GM23248 (cell line): ENCODE measurements around the gene ABLIM2. TPM values are rescaled to one million over a fixed set of nuclear protein-coding genes. Genes with fewer than 3 reads are reported as not detected.

Source experiments
- DNase-seq: peaks from one replicate; pipeline ENCODE4 v3.0.0-alpha.2; 2015
- H2AFZ ChIP-seq: fragments of 200-600 bp; sonication (generic); 2 replicates; pipeline ENCODE4 v1.6.1; 2016; ENCODE audit warnings: antibody characterized with exemption
- H3F3A ChIP-seq: fragments of 200-600 bp; sonication (generic); 2 replicates; pipeline ENCODE4 v1.6.1; 2016; ENCODE audit warnings: mild to moderate bottlenecking, antibody characterized with exemption, mixed run types; ENCODE audit not compliant: insufficient read depth
- H3K27ac ChIP-seq: fragments of 200-600 bp; sonication (generic); 2 replicates; pipeline ENCODE4 v1.5.1; 2016; ENCODE audit warnings: mild to moderate bottlenecking
- H3K27me3 ChIP-seq: fragments of 200-600 bp; sonication (generic); replicated peaks from 2 replicates; pipeline ENCODE4 v1.6.1; 2016; ENCODE audit warnings: mild to moderate bottlenecking; ENCODE audit not compliant: insufficient read depth
- H3K36me3 ChIP-seq: fragments of 200-600 bp; sonication (generic); 2 replicates; pipeline ENCODE4 v1.6.1; 2016; ENCODE audit warnings: low read depth, mild to moderate bottlenecking
- H3K4me1 ChIP-seq: fragments of 200-600 bp; sonication (generic); 2 replicates; pipeline ENCODE4 v1.6.1; 2016; ENCODE audit warnings: mild to moderate bottlenecking; ENCODE audit not compliant: insufficient read depth
- H3K4me2 ChIP-seq: fragments of 200-600 bp; sonication (generic); one replicate; pipeline ENCODE4 v1.6.1; 2016; ENCODE audit warnings: mild to moderate bottlenecking; ENCODE audit not compliant: unreplicated experiment
- H3K4me3 ChIP-seq: fragments of 200-600 bp; sonication (generic); 2 replicates; pipeline ENCODE4 v1.5.1; 2016; ENCODE audit warnings: mild to moderate bottlenecking
- H3K79me2 ChIP-seq: fragments of 200-600 bp; sonication (generic); 2 replicates; pipeline ENCODE4 v1.6.1; 2016; ENCODE audit warnings: mild to moderate bottlenecking; ENCODE audit not compliant: insufficient read depth
- H3K9ac ChIP-seq: fragments of 200-600 bp; sonication (generic); 2 replicates; pipeline ENCODE4 v1.6.1; 2016; ENCODE audit warnings: mild to moderate bottlenecking
- H3K9me2 ChIP-seq: fragments of 200-600 bp; sonication (generic); 2 replicates; pipeline ENCODE4 v1.6.1; 2016; ENCODE audit warnings: mixed run types, mild to moderate bottlenecking, moderate library complexity; ENCODE audit not compliant: insufficient read depth
- H3K9me3 ChIP-seq: fragments of 200-600 bp; sonication (generic); one replicate; pipeline ENCODE4 v1.6.1; 2017; ENCODE audit warnings: low read depth
- H4K20me1 ChIP-seq: fragments of 200-600 bp; sonication (generic); 2 replicates; pipeline ENCODE4 v1.6.0; 2016; ENCODE audit not compliant: insufficient read depth
- EZH2 ChIP-seq: fragments of 200-600 bp; sonication (generic); IDR thresholded peaks from 2 replicates; pipeline ENCODE4 v1.6.1; 2018; ENCODE audit warnings: antibody characterized with exemption, mild to moderate bottlenecking; ENCODE audit not compliant: insufficient read depth, poor library complexity, severe bottlenecking
- EZH2phosphoT487 ChIP-seq: fragments of 200-600 bp; sonication (generic); IDR thresholded peaks from 2 replicates; pipeline ENCODE4 v1.6.1; 2018; ENCODE audit warnings: antibody characterized with exemption, moderate library complexity, mild to moderate bottlenecking, low read depth; ENCODE audit not compliant: insufficient read depth
- WGBS, 2 experiments: methylation state at CpG; one replicate each; pipeline ENCODE4 v1.1.6; 2015 to 2017; ENCODE audit warnings: low lambda C conversion rate in 2 of 2, low coverage in 1 of 2; ENCODE audit errors: missing lambda C conversion rate in 2 of 2; 5-methylcytosine and 5-hydroxymethylcytosine counted together
- in situ Hi-C: fragments of 300-500 bp; cut with MboI; formaldehyde crosslinking; loops from 2 replicates; pipeline ENCODE4 v1.15.0; 2020
- polyA plus RNA-seq: library from polyadenylated mRNA; unstranded; fragments of >200 nt; fragmentation: Nextera tagmentation; extraction: Ambion mirVana; gene quantifications from 2 replicates; pipeline ENCODE4 v1.2.1, GENCODE V29; 2016
- total RNA-seq: library from RNA; depleted of rRNA; stranded (reverse); fragments of >200 nt; shearing (Covaris generic); gene quantifications from 2 replicates; pipeline ENCODE4 v1.2.3, GENCODE V29; 2014

The ABLIM2 gene
- total and polyA plus RNA-seq, 2 experiments from 2014 or later: not detected

DNA sequence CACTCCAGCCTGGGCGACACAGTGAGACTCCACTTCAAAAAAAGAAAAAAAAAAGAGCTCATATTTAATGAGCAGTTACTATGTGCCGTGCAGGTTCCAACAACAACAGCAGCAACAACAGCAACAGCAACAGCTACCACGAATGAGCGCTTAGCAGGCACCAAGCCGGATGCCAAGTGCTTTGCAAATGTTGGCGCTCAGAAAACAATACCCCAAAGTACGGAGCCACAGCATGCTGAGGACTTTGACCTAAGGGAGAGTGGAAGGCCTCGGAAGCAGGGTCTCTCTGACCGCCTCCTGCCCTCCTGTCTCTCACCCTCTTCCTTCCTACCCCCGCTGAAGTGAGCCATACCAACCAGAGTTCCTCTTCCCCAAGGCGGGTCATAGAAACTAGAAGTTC, 116.7 kb downstream of the ABLIM2 start:
- Histone ChIP-seq H2AFZ (no peak overlapping the region), H3K27me3 (peaks cover 37% of the 10 kb centered on the region), H3K4me1 (no peaks in the 10 kb centered on the region), H3K4me2 (no peak overlapping the region), H3F3A (no peaks in the 10 kb centered on the region), H3K36me3 (no peaks in the 10 kb centered on the region), H4K20me1 (no peaks in the 10 kb centered on the region), H3K79me2 (no peaks in the 10 kb centered on the region), H3K9ac (no peak overlapping the region), H3K9me2 (no peaks in the 10 kb centered on the region), H3K27ac (no peak overlapping the region), H3K9me3 (no peaks in the 10 kb centered on the region), H3K4me3 (no peak overlapping the region)
- TF ChIP-seq EZH2phosphoT487 (no peak), EZH2 (no peak)
- WGBS, 2 experiments: 69 to 76% methylated on average over 9 to 11 of the region's 11 CpGs
- no peak for DNase-seq
- in situ Hi-C loops: no loop called here

DNA sequence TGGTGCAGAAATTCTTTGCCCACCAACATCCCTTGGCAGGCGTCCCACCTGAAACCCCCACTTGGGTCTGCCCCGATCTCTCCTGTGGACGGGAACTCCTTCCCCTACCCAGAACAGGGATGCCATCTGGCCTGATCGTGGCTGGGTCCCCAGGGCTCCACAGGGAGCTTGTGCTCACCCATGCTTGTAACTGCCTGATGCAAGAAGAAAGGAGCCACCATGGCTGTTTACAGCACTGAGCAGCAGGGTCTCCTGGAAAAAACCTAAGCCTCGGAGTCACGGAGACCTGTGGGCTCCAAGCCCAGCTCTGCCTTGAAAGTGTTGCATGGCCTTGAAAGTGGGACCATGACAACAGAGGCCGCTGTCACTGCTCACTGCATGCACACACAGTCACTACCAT, 117.4 kb downstream of the ABLIM2 start:
- Histone ChIP-seq H3K27me3 (peaks cover 37% of the 10 kb centered on the region), H4K20me1 (no peaks in the 10 kb centered on the region), H3K9ac (no peak overlapping the region)

DNA sequence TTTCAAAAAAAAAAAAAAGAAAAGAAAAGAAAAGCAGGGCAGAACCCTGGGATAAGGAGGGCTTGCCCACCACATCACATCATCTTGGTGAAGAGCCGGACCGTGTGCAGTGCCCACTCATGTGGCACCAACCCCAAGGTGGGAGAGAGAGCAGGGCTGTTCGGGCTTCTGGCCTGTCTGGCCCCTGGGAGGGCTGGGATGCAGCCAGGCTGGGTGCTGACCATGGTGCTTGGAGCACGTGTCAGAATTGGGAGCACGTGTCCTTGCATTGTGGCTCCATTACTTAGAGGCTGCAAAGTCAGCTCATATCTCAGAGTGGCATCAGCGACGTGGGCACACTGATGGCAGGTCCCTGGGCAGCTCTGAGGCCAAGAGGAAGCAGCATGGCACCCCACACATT, 118.0 kb downstream of the ABLIM2 start:
- H3K36me3 ChIP-seq: no peaks in the 10 kb centered on the region
- no peaks in the 10 kb centered on the region for H4K20me1 ChIP-seq
- TF ChIP-seq EZH2 (no peak), EZH2phosphoT487 (no peak)
- no peaks in the 10 kb centered on the region for H3K4me1 ChIP-seq
- 50 to 54% methylated on average over 7 of the region's 7 CpGs for WGBS, 2 experiments
- H3K79me2 ChIP-seq: no peaks in the 10 kb centered on the region
- in situ Hi-C loops: no loop called here
- H3K27ac ChIP-seq: no peak overlapping the region
- H3K9me2 ChIP-seq: no peaks in the 10 kb centered on the region
- peaks cover 35% of the 10 kb centered on the region for H3K27me3 ChIP-seq
- H3K4me3 ChIP-seq: no peak overlapping the region
- no peak for DNase-seq
- no peaks in the 10 kb centered on the region for H3F3A ChIP-seq
- no peaks in the 10 kb centered on the region for H3K9me3 ChIP-seq
- no peak overlapping the region for H2AFZ ChIP-seq
- H3K9ac ChIP-seq: no peak overlapping the region
- no peak overlapping the region for H3K4me2 ChIP-seq

More for the DNA sequence above, 117.4 kb downstream of the ABLIM2 start:
- Histone ChIP-seq H3K27ac (no peak overlapping the region), H3K9me3 (no peaks in the 10 kb centered on the region), H3K9me2 (no peaks in the 10 kb centered on the region), H2AFZ (no peak overlapping the region), H3K79me2 (no peaks in the 10 kb centered on the region), H3K4me3 (no peak overlapping the region), H3F3A (no peaks in the 10 kb centered on the region), H3K4me2 (no peak overlapping the region), H3K36me3 (no peaks in the 10 kb centered on the region), H3K4me1 (no peaks in the 10 kb centered on the region)
- in situ Hi-C loops: no loop called here
- TF ChIP-seq EZH2phosphoT487: no peak
- WGBS, 2 experiments: 67 to 80% methylated on average over 7 of the region's 7 CpGs
- no peak for DNase-seq

DNA sequence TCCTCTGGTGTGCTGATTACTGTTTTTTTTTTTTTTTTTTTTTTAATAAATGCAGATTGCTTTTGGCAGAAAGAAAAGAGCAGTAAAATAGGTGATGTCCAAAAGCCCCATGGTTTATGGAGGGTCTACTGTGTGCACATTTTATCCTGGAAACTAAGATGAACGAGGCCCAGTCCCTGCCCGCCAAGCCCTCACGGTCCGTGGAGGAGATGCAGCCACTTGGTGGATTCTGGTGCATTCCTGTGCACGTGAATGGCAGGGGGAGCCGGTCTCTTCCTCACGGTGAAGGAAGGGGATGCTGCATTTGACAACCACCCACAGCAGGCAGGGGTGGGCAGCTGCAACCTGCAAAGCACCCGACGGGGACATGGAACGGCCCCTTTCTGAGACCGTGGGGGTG, 118.8 kb downstream of the ABLIM2 start:
- TF ChIP-seq EZH2: no peak
- Histone ChIP-seq H3K9ac (no peak overlapping the region), H3K27ac (no peak overlapping the region), H3K9me2 (no peaks in the 10 kb centered on the region), H3K4me1 (no peaks in the 10 kb centered on the region), H4K20me1 (no peaks in the 10 kb centered on the region), H3K9me3 (no peaks in the 10 kb centered on the region), H3F3A (no peaks in the 10 kb centered on the region), H3K4me2 (no peak overlapping the region), H3K36me3 (no peaks in the 10 kb centered on the region), H2AFZ (no peak overlapping the region), H3K4me3 (no peak overlapping the region), H3K27me3 (peaks cover 28% of the 10 kb centered on the region), H3K79me2 (no peaks in the 10 kb centered on the region)
- in situ Hi-C loops: no loop called here
- DNase-seq: no peak
- 58 to 59% methylated on average over 11 of the region's 11 CpGs for WGBS, 2 experiments

GRCh38 chr4:8039290-8039689, 119.3 kb downstream of the ABLIM2 start:
- Histone ChIP-seq H3K36me3 (no peaks in the 10 kb centered on the region), H3K9me3 (no peaks in the 10 kb centered on the region), H3K79me2 (no peaks in the 10 kb centered on the region), H3K27me3 (peaks cover 23% of the 10 kb centered on the region), H3K27ac (no peak overlapping the region), H3F3A (no peaks in the 10 kb centered on the region), H3K9me2 (no peaks in the 10 kb centered on the region), H2AFZ (no peak overlapping the region), H3K4me3 (no peak overlapping the region), H3K9ac (no peak overlapping the region), H3K4me2 (no peak overlapping the region), H3K4me1 (no peaks in the 10 kb centered on the region), H4K20me1 (no peaks in the 10 kb centered on the region)
- TF ChIP-seq EZH2 (no peak), EZH2phosphoT487 (no peak)
- in situ Hi-C loops: no loop called here
- DNase-seq: peak; percentile 19
- 19 to 27% methylated on average over 6 of the region's 6 CpGs for WGBS, 2 experiments
